SU-DHL-6 (cell line): ENCODE data around the gene NTRK3.

Source experiments
- H2AFZ ChIP-seq: fragments of 200-600 bp; sonication (generic); 2 replicates; pipeline ENCODE4 v1.6.1; 2014; ENCODE audit warnings: low read depth, mild to moderate bottlenecking, moderate library complexity, mixed read lengths, antibody characterized with exemption, low read length; ENCODE audit not compliant: severe bottlenecking
- H3F3A ChIP-seq: fragments of 200-600 bp; shearing (Covaris generic); 2 replicates; pipeline ENCODE4 v1.6.0; 2016; ENCODE audit warnings: antibody characterized with exemption, mild to moderate bottlenecking; ENCODE audit not compliant: insufficient read depth
- H3K27ac ChIP-seq: fragments of 200-600 bp; sonication (generic); 2 replicates; pipeline ENCODE4 v1.5.1; 2016; ENCODE audit warnings: low read depth, mild to moderate bottlenecking, low read length, moderate library complexity, mixed read lengths
- H3K27me3 ChIP-seq: fragments of 200-600 bp; sonication (generic), shearing (Covaris generic); 2 replicates; pipeline ENCODE4 v1.6.0; 2014; ENCODE audit warnings: mild to moderate bottlenecking, low read length
- H3K36me3 ChIP-seq: fragments of 200-600 bp; sonication (generic); 2 replicates; pipeline ENCODE4 v1.6.1; 2014; ENCODE audit warnings: mild to moderate bottlenecking, low read length, mixed read lengths
- H3K4me2 ChIP-seq: fragments of 300-600, 200-600 bp; shearing (Covaris generic), sonication (generic); 2 replicates; pipeline ENCODE4 v1.6.0; 2014; ENCODE audit warnings: low read length, low read depth, mild to moderate bottlenecking; ENCODE audit not compliant: poor library complexity, severe bottlenecking
- H3K4me3 ChIP-seq: fragments of 200-600 bp; sonication (generic); 2 replicates; pipeline ENCODE4 v1.5.1; 2014; ENCODE audit warnings: antibody characterized with exemption, low read length, mild to moderate bottlenecking, mixed read lengths; ENCODE audit not compliant: insufficient read depth, poor library complexity, severe bottlenecking
- H3K79me2 ChIP-seq: fragments of 200-600 bp; sonication (generic); 2 replicates; pipeline ENCODE4 v1.6.1; 2014; ENCODE audit warnings: mild to moderate bottlenecking, low read length, moderate library complexity; ENCODE audit not compliant: insufficient read depth
- H3K9ac ChIP-seq: fragments of 200-600 bp; sonication (generic); 2 replicates; pipeline ENCODE4 v1.7.0; 2014; ENCODE audit warnings: mild to moderate bottlenecking, low read length
- H3K9me2 ChIP-seq: fragments of 200-600 bp; sonication (generic); replicated peaks from 2 replicates; pipeline ENCODE4 v1.6.1; 2014; ENCODE audit warnings: low read length; ENCODE audit not compliant: insufficient read depth
- H3K9me3 ChIP-seq: fragments of 200-600 bp; sonication (generic); 2 replicates; pipeline ENCODE4 v1.6.1; 2014; ENCODE audit warnings: low read length, mixed read lengths; ENCODE audit not compliant: insufficient read depth
- H4K20me1 ChIP-seq: fragments of 200-600 bp; sonication (generic); 2 replicates; pipeline ENCODE4 v1.6.1; 2014; ENCODE audit warnings: low read depth, mild to moderate bottlenecking, antibody characterized with exemption, low read length, moderate library complexity, mixed read lengths
- EZH2phosphoT487 ChIP-seq: fragments of 200-600 bp; sonication (generic), shearing (Covaris generic); conservative IDR thresholded peaks from 2 replicates; pipeline ENCODE4 v1.6.1; 2018; ENCODE audit warnings: mild to moderate bottlenecking, antibody characterized with exemption, low read length, moderate library complexity, mixed read lengths
- TF ChIP-seq, protein P1 (sequence below): fragments of 200-600 bp; sonication (generic); IDR thresholded peaks from one replicate; pipeline ENCODE4 v1.5.1; 2017; ENCODE audit warnings: antibody characterized with exemption, mild to moderate bottlenecking, low read length, moderate library complexity; ENCODE audit not compliant: insufficient read depth, poor library complexity, severe bottlenecking

NTRK3 gene

DNA sequence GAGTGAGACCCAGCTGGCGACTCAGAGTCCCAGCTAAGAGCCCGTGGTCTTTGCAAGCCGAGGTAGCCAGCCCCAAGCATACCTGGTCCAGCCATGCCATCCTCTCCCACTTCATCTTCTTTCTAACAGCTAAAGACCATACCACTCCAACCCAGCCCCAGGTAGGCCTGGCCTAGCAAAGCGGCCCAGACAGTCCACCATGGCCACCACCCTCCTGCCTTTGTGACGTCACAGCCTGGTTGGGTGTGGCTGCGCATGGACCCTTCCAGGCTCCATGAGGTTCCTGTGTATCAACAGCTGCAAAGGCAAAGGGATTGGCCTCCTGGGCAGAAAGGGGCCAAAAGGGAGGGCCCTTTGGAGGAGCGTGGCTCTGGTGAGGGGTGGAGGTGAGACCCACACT lies 4.1 kb downstream of the NTRK3 start:
- no peak overlapping the region for H3K9ac ChIP-seq
- H4K20me1 ChIP-seq: no peaks in the 10 kb centered on the region
- TF ChIP-seq, protein P1, sequence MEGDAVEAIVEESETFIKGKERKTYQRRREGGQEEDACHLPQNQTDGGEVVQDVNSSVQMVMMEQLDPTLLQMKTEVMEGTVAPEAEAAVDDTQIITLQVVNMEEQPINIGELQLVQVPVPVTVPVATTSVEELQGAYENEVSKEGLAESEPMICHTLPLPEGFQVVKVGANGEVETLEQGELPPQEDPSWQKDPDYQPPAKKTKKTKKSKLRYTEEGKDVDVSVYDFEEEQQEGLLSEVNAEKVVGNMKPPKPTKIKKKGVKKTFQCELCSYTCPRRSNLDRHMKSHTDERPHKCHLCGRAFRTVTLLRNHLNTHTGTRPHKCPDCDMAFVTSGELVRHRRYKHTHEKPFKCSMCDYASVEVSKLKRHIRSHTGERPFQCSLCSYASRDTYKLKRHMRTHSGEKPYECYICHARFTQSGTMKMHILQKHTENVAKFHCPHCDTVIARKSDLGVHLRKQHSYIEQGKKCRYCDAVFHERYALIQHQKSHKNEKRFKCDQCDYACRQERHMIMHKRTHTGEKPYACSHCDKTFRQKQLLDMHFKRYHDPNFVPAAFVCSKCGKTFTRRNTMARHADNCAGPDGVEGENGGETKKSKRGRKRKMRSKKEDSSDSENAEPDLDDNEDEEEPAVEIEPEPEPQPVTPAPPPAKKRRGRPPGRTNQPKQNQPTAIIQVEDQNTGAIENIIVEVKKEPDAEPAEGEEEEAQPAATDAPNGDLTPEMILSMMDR: no peak
- TF ChIP-seq EZH2phosphoT487: no peak
- no peak overlapping the region for H3K4me2 ChIP-seq
- no peaks in the 10 kb centered on the region for H3K36me3 ChIP-seq
- no peaks in the 10 kb centered on the region for H3K27me3 ChIP-seq
- H3K27ac ChIP-seq: no peak overlapping the region
- no peaks in the 10 kb centered on the region for H3K79me2 ChIP-seq
- no peaks in the 10 kb centered on the region for H3K9me3 ChIP-seq
- H3F3A ChIP-seq: no peaks in the 10 kb centered on the region
- no peaks in the 10 kb centered on the region for H3K9me2 ChIP-seq
- H2AFZ ChIP-seq: no peak overlapping the region
- no peak overlapping the region for H3K4me3 ChIP-seq

DNA sequence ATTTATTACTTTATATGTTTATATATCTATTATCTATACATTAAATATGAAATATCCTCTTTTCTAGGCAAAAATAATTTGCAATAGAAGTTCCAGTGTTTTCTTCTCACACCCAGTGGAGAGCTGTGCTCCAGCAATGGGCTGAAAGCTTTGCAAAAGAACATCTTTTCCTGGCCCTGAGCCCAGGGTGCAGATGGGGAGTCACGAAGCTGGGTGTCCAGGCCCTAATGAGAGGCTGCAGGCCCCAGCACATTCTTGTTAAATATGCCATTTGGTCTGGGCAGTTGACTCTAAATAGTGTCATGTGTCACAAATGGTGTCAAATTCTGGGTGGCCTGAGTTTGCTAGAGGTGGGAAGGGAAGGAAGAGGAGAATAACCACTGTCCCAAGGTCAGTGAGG lies 5.7 kb downstream of the NTRK3 start:
- TF ChIP-seq, protein P1: no peak
- TF ChIP-seq EZH2phosphoT487: no peak
- no peak overlapping the region for H3K4me3 ChIP-seq
- no peaks in the 10 kb centered on the region for H3K27me3 ChIP-seq
- no peaks in the 10 kb centered on the region for H3K9me2 ChIP-seq
- no peaks in the 10 kb centered on the region for H3K36me3 ChIP-seq
- H3K27ac ChIP-seq: no peak overlapping the region
- no peaks in the 10 kb centered on the region for H3K9me3 ChIP-seq
- no peaks in the 10 kb centered on the region for H3K79me2 ChIP-seq
- no peak overlapping the region for H3K4me2 ChIP-seq
- H3K9ac ChIP-seq: no peak overlapping the region
- no peaks in the 10 kb centered on the region for H4K20me1 ChIP-seq
- no peaks in the 10 kb centered on the region for H3F3A ChIP-seq
- no peak overlapping the region for H2AFZ ChIP-seq

DNA sequence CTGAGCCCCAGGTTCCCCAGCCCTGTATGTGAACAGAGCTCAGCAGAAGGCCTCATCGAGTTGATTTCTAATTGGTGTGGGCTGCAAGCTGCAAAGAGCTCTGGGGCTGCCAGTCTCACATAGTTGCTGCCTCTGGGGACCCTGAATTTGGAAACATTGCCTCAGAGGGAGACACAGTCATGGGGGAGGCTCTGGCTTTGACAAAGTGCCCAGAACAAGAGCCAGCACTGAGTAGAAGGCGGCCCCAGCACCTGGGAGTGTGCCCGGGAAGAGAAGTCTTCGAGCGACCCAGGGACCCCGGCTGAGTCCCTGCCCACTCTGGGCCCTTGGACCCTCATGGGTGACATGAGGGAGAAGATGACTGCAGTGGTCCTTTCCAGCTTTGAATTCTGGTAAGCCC lies 7.3 kb downstream of the NTRK3 start:
- Histone ChIP-seq H3K4me3 (no peak overlapping the region), H3K27me3 (no peaks in the 10 kb centered on the region), H3K9ac (no peak overlapping the region), H3K9me3 (no peaks in the 10 kb centered on the region), H4K20me1 (no peaks in the 10 kb centered on the region), H3F3A (no peaks in the 10 kb centered on the region), H3K4me2 (no peak overlapping the region), H3K27ac (no peak overlapping the region), H3K79me2 (no peaks in the 10 kb centered on the region), H3K36me3 (no peaks in the 10 kb centered on the region), H2AFZ (no peak overlapping the region), H3K9me2 (no peaks in the 10 kb centered on the region)
- no peak for TF ChIP-seq EZH2phosphoT487
- TF ChIP-seq, protein P1: no peak

DNA sequence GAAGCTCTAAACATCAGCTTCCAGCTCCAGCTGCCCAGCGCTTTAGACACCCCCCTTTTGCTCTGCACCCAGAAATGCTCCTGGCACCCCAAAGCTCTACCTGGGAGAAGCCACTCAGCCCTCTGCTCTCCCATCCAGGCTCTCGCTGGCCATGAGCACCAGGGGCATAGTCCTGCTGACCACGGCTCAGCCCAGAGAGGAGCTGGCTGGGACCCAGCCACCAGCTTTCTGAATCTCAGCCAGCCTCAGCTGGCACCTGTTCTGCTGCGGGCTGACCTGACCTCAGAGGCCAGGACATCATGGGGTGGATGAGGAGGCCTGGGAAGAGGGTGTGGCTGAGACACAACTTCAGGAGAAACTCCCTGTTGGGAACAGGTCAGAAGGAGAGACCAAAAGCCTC lies 8.6 kb downstream of the NTRK3 start:
- no peak overlapping the region for H3K4me2 ChIP-seq
- no peaks in the 10 kb centered on the region for H3K27me3 ChIP-seq
- no peaks in the 10 kb centered on the region for H3K79me2 ChIP-seq
- H3K9me3 ChIP-seq: no peaks in the 10 kb centered on the region
- no peak for TF ChIP-seq EZH2phosphoT487
- TF ChIP-seq, protein P1: no peak
- no peak overlapping the region for H3K4me3 ChIP-seq
- no peaks in the 10 kb centered on the region for H4K20me1 ChIP-seq
- H3K9ac ChIP-seq: no peak overlapping the region
- no peaks in the 10 kb centered on the region for H3F3A ChIP-seq
- H3K27ac ChIP-seq: no peak overlapping the region
- no peaks in the 10 kb centered on the region for H3K36me3 ChIP-seq
- H2AFZ ChIP-seq: no peak overlapping the region
- no peaks in the 10 kb centered on the region for H3K9me2 ChIP-seq
